Adipose tissue (tissue), 3 donors: ENCODE measurements around the gene IMPDH2. TPM values are rescaled to one million over a fixed set of nuclear protein-coding genes. Genes with fewer than 3 reads are reported as not detected.

Source experiments
- H3K27ac ChIP-seq: one replicate; pipeline ENCODE4 v1.5.1; 2013; ENCODE audit warnings: low read depth, low read length
- WGBS, 3 donors: extraction: QIAGEN DNeasy Blood & Tissue Kit; methylation state at CpG; one replicate each; pipeline ENCODE4 v1.1.7; 2013; 5-methylcytosine and 5-hydroxymethylcytosine counted together
- polyA plus RNA-seq, 3 donors: library from polyadenylated mRNA; stranded (reverse); fragments of 200-250 nt; gene quantifications; one replicate each; pipeline ENCODE4 v1.2.3, GENCODE V29; 2013
- donor health status: healthy with polysubstance abuse.
- donor health status: Bipolar disorder and iron deficiency.
- donor health status: healthy.

IMPDH2 gene
- polyA plus RNA-seq, 3 donors = 124 to 247 (median 150) TPM

DNA sequence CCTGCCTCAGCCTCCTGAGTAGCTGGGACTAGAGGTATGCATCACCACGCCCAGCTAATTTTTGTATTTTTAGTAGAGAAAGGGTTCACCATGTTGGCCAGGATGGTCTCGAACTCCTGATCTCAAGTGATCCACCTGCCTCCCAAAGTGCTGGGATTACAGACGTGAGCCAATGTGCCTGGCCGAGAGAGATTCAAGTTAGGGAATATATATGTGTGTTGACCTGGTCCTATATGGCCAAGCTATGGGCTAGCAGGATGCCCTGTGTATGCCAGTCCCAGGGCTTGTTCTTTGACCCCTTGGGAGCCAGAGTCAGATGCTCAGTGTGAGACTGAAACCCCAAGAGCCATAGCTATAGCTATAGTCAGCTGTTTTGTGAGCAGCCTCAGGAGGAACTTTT, 5.4 kb downstream of the IMPDH2 start:
- WGBS, 3 donors = 86 to 90% (median 89%) methylated on average over 4 of the region's 4 CpGs
- no peak overlapping the region for H3K27ac ChIP-seq

- WGBS, 3 donors = 12 to 29% (median 21%) methylated on average over 12 of the region's 12 CpGs
- peak overlapping the region; percentile 98 for H3K27ac ChIP-seq
Measured at GRCh38 chr3:49022688-49023171, 6.5 kb downstream of the IMPDH2 start.

- peak within 1 kb of the TSS; percentile 98 for H3K27ac ChIP-seq
- 0 to 1% (median 0%) methylated on average over 56 to 83 of the region's 83 CpGs for WGBS, 3 donors
Measured at GRCh38 chr3:49021813-49022687, 7.1 kb downstream of the IMPDH2 start, which contains the start of gene NDUFAF3. Gene NDUFAF3, plus strand, starts transcription at chr3:49022121. Its CDS starts 24 bp downstream, at chr3:49022145.

DNA sequence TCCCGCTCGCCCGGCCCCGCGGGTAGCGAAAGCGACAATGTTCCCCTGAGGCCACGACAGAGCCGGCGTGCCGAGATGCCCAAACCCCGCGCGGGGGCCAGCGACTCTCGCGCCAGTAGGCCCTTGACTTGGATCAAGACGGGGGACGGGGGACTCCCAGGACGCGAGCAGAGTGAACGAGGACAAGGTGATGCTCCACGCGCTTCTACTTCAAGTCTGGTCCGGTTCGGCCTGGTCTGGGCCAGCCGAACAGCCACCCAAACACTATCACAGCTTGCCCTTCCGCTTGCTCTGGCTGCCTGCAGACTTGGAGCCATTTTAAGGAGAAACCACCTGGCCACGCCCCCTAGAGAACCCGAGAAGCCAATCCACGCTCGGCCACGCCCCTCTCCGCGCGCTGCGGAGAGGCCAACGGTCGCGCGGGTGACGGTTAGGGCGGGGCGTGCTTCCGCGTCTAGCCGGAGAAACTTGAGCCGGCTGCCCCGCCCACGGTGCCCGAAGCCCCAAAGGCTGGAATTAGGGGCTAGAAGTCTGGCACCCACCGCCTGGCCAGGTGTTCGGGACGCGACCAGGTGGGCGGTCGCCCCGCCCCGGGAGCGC, 7.9 kb downstream of the IMPDH2 start:
- 0% methylated on average over 60 of the region's 60 CpGs for WGBS, 3 donors
- peak overlapping the region; percentile 98 for H3K27ac ChIP-seq

DNA sequence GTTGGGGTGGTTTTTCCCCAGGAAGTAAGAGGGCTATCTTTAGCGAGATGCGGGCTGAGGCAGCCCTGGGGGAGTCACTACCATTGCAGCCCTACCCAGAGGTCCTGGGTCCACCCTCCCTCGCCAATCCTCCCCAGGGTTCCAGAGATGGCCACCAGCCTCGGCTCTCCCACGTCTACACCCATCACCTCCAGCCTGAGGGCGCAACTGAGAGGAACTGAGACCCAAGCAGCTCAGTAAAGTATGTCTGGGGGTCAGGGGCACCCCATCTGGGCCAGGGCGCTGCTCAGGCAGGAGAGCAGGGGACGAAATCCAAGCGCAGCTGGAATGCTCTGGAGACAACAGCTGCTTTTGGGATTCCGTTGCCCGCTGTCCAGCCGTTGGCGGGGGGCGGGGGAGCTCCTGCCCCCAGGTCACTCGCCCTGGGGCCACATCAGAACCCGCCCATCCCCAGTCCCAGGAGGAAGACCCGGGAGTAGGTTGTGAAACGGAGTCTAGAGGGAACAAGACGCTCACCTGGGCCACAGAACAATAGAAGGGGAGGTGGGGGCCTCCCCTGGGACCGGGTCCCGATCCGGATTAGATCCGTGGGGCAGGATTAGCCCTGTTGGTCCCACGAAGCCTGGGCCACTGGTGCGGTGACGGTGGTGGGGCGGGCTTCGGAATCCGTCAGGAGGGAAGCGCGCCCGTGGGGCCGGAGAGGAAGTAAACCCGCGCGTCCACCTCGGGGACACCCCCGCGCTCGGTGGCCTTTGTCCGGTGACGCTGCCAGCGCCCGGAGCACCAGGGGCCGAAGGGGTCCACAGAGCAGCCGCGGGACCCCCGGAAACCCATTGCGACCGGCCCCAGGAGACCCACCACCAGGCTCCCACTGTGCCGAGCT, 8.6 kb downstream of the IMPDH2 start:
- WGBS, 3 donors = 1 to 2% (median 1%) methylated on average over 51 of the region's 51 CpGs
- peak overlapping the region; percentile 98 for H3K27ac ChIP-seq

GRCh38 chr3:49019941-49020329, 9.3 kb downstream of the IMPDH2 start:
- no peak overlapping the region for H3K27ac ChIP-seq
- WGBS, 3 donors = 30 to 33% (median 30%) methylated on average over 12 of the region's 12 CpGs

GRCh38 chr3:49018707-49019006, 10.5 kb downstream of the IMPDH2 start:
- 2% methylated on average over 15 to 18 of the region's 18 CpGs for WGBS, 3 donors
- H3K27ac ChIP-seq = no peak overlapping the region

- 0 to 1% (median 0%) methylated on average over 76 to 85 of the region's 85 CpGs for WGBS, 3 donors
- no peak within 1 kb of the TSS for H3K27ac ChIP-seq
Measured at GRCh38 chr3:49017971-49018706, 11.1 kb downstream of the IMPDH2 start, which contains the start of gene DALRD3. Gene DALRD3, minus strand, starts transcription at chr3:49018580. Its CDS starts 16 bp downstream, at chr3:49018564.

DNA sequence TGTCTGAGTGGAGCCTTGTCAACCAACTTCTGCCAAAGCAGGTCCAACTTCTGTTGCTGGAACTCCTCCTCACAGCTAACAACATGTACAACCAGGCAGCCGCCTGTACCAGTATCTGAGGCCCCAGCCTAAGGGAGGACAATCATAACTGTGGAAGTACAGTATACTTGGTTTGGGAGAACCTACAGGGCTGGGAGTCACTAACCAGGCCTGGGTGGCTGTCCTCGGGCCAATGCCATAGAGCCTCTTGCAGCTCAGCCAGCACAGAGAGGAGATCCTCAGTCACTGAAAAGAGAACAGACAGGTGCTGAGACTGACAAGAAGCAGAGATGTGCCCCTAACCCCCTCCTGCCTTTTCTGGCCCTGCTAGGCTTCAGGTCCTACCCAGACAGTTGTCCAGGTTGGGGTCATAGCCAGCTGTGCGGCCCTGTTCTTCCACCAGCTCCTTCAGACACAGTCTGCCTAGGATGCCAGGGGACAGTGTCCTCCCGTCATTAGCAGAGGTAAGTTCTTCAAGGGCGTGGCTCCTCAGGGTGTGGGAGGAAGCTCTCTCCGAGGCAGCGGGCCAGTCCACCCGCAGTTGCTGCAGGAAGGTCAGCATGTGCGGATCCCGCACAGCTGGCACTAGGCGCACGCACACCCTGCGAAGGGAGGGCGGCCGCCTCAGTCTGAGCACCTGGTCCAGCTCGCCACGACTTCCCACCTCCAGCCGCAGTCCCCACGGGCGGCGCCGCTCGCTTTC, 11.8 kb downstream of the IMPDH2 start:
- 8 to 10% (median 10%) methylated on average over 23 of the region's 23 CpGs for WGBS, 3 donors
- H3K27ac ChIP-seq = no peak overlapping the region

GRCh38 chr3:49016414-49017228, 12.6 kb downstream of the IMPDH2 start:
- H3K27ac ChIP-seq = no peak overlapping the region
- WGBS, 3 donors = 81 to 90% (median 88%) methylated on average over 6 of the region's 6 CpGs

DNA sequence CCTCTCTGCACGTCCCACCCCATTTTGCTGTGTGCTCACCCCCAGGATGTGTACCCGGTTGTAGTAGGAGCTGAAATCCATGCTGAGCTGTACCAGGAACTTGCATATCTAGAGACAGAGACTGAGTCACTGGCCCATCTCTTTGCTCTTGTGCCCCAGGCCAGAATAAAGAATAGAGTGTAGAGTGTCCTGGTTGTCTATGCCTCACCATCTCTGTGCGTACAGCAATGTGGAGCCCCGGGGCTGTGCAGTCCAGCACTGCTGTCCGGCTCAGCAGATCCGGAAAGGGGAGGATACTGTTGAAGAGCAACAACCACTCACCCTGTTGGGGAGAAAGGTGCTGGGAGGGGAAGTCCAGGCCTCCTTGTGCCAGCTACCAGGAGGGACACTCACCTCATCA, 13.4 kb downstream of the IMPDH2 start:
- WGBS, 3 donors = 74 to 85% (median 80%) methylated on average over 6 of the region's 6 CpGs
- H3K27ac ChIP-seq = no peak overlapping the region

GRCh38 chr3:49015072-49015471, 14.1 kb downstream of the IMPDH2 start:
- H3K27ac ChIP-seq = no peak overlapping the region
- 73 to 90% (median 84%) methylated on average over 8 of the region's 8 CpGs for WGBS, 3 donors

DNA sequence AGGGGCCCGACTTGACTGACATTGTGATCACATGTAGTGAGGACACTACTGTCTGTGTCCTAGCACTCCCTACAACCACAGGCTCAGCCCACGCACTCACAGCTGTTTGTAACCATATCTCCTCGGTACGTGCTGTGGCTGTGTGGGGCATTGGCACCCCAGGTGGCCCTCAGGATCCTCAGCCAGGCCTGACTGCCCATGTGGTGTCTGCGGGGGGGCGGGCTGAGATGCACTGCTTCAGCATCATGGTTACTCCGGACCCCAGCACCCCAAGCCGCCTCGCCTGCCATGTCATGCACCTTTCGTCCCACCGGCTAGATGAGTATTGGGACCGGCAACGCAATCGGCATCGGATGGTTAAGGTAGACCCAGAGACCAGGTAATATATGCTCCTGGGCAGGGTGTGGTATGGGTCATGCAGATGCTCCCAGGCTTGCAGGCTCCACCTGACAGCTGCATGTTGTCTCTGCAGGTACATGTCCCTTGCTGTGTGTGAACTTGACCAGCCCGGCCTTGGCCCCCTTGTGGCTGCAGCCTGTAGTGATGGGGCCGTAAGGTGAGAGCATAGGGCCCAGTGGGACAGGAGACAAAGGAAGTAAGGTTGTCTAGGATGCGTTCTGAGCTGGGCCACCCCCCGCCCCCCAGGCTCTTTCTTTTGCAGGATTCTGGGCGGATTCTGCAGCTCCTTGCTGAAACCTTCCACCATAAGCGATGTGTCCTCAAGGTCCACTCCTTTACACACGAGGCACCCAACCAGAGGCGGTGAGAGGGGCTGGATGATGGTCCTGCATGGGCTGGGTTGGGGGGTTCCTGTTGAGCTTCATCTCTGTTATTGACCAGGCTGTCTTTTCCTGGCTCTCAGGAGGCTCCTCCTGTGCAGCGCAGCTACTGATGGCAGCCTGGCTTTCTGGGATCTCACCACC, 15.2 kb downstream of the IMPDH2 start:
- 84 to 86% (median 86%) methylated on average over 24 of the region's 24 CpGs for whole genome bisulfite sequencing, 3 donors
- no peak overlapping the region for H3K27ac ChIP-seq

DNA sequence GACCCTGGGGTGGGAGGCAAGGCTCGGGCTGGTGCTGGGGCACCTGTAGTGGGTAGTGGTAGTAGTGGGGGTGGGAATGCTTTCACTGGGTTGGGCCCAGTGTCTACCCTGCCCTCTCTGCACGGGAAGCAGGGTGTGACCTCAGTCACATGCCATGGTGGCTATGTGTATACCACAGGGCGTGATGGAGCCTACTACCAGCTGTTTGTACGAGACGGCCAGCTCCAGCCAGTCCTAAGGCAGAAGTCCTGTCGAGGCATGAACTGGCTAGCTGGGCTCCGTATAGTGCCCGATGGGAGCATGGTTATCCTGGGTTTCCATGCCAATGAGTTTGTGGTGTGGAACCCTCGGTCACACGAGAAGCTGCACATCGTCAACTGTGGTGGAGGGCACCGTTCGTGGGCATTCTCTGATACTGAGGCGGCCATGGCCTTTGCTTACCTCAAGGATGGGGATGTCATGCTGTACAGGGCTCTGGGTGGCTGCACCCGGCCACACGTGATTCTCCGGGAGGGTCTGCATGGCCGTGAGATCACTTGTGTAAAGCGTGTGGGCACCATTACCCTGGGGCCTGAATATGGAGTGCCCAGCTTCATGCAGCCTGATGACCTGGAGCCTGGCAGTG, 16.0 kb downstream of the IMPDH2 start:
- H3K27ac ChIP-seq = no peak overlapping the region
- WGBS, 3 donors = 76 to 86% (median 83%) methylated on average over 19 of the region's 19 CpGs

- 40 to 81% (median 73%) methylated on average over 17 of the region's 17 CpGs for WGBS, 3 donors
- H3K27ac ChIP-seq = no peak overlapping the region
Measured at GRCh38 chr3:49012441-49013017, 16.7 kb downstream of the IMPDH2 start.
